ENCODE data around the gene ERCC8. TPM values are rescaled to one million over a fixed set of nuclear protein-coding genes. Genes with fewer than 3 reads are reported as not detected.

Gene ERCC8
- polyA plus RNA-seq (39.2 and 48.0 TPM in 2 replicates), polyA minus RNA-seq (64.8 and 80.2 TPM in 2 replicates)

- TF ChIP-seq RAD21 (conservative IDR thresholded peaks at IDR 0.05) (peak; percentile 30), REST (IDR thresholded peaks at IDR 0.05; ENCODE audit: borderline replicate concordance) (peak; percentile 41), TAF1 (IDR thresholded peaks at IDR 0.05; ENCODE audit: low read depth) (no peak), EP300 (conservative IDR thresholded peaks at IDR 0.05; ENCODE audit: poor library complexity, severe bottlenecking) (no peak), MXI1 (conservative IDR thresholded peaks at IDR 0.05; ENCODE audit: poor library complexity, severe bottlenecking) (peak; percentile 96), POLR2AphosphoS5 (IDR thresholded peaks at IDR 0.05) (peak; percentile 63)
- Histone ChIP-seq H3K27me3 (ENCODE audit: insufficient read depth, low read depth, low read length) (no peaks in the 10 kb centered on the region), H3F3A (ENCODE audit: insufficient read depth, low read length, poor library complexity, severe bottlenecking) (no peaks in the 10 kb centered on the region), H4K20me1 (ENCODE audit: insufficient read depth) (no peaks in the 10 kb centered on the region), H3K9me2 (ENCODE audit: insufficient read depth, low read length) (no peaks in the 10 kb centered on the region), H3K4me3 (ENCODE audit: low read length) (peak within 1 kb of the TSS; percentile 91), H3K9ac (ENCODE audit: low read length) (peak within 1 kb of the TSS; percentile 62), H3K27ac (ENCODE audit: low read length) (peak within 1 kb of the TSS; percentile 39), H3K36me3 (ENCODE audit: insufficient read depth, low read length) (no peaks in the 10 kb centered on the region), H3K79me2 (replicated peaks; ENCODE audit: insufficient read depth, low read length) (peaks cover 46% of the 10 kb centered on the region), H3K9me3 (ENCODE audit: low read length) (no peaks in the 10 kb centered on the region), H3K4me2 (ENCODE audit: low read length) (peak within 1 kb of the TSS; percentile 71), H2AFZ (ENCODE audit: low read depth, low read length) (peak within 1 kb of the TSS; percentile 78)
Observed at GRCh38 chr5:60944904-60945812, at the start of gene ERCC8, which contains the start of gene NDUFAF2. Gene ERCC8 (minus strand): TSS chr5:60945070. CDS start chr5:60945008, 62 bp downstream. Gene NDUFAF2 (plus strand): TSS chr5:60945205. CDS start chr5:60945256, 51 bp downstream.

- H4K20me1 ChIP-seq (ENCODE audit: insufficient read depth), result no peaks in the 10 kb centered on the region
Observed at GRCh38 chr5:60993875-60994571, 49.2 kb upstream of the ERCC8 start.

More at GRCh38 chr5:60993875-60994571, 49.2 kb upstream of the ERCC8 start:
- H3K79me2 ChIP-seq (replicated peaks; ENCODE audit: insufficient read depth, low read length), result no peaks in the 10 kb centered on the region
- H3K27ac ChIP-seq (ENCODE audit: low read length), result no peak overlapping the region
- no peaks in the 10 kb centered on the region for H3K9me3 ChIP-seq (ENCODE audit: low read length)
- no peaks in the 10 kb centered on the region for H3F3A ChIP-seq (ENCODE audit: insufficient read depth, low read length, poor library complexity, severe bottlenecking)
- H3K9me2 ChIP-seq (ENCODE audit: insufficient read depth, low read length), result no peaks in the 10 kb centered on the region
- H3K9ac ChIP-seq (ENCODE audit: low read length), result no peak overlapping the region
- H3K4me3 ChIP-seq (ENCODE audit: low read length), result no peak overlapping the region
- no peak overlapping the region for H2AFZ ChIP-seq (ENCODE audit: low read depth, low read length)
- H3K27me3 ChIP-seq (ENCODE audit: insufficient read depth, low read depth, low read length), result no peaks in the 10 kb centered on the region
- H3K36me3 ChIP-seq (ENCODE audit: insufficient read depth, low read length), result no peaks in the 10 kb centered on the region
- TF ChIP-seq CTCF (IDR thresholded peaks at IDR 0.05; ENCODE audit: poor library complexity, severe bottlenecking) (no peak), EZH2 (IDR thresholded peaks at IDR 0.05; ENCODE audit: borderline replicate concordance, insufficient read depth, low read length, poor library complexity, severe bottlenecking) (no peak), POLR2AphosphoS5 (IDR thresholded peaks at IDR 0.05) (no peak), EP300 (conservative IDR thresholded peaks at IDR 0.05; ENCODE audit: poor library complexity, severe bottlenecking) (no peak), RAD21 (conservative IDR thresholded peaks at IDR 0.05) (no peak), TAF1 (IDR thresholded peaks at IDR 0.05; ENCODE audit: low read depth) (no peak), SMC3 (conservative IDR thresholded peaks at IDR 0.05; ENCODE audit: poor library complexity) (no peak), MXI1 (conservative IDR thresholded peaks at IDR 0.05; ENCODE audit: poor library complexity, severe bottlenecking) (no peak), REST (IDR thresholded peaks at IDR 0.05; ENCODE audit: borderline replicate concordance) (no peak)
- no peak overlapping the region for H3K4me2 ChIP-seq (ENCODE audit: low read length)

Measured in neural cell (in vitro differentiated cells).